AG04450 (cell line): Measurements from ENCODE around the gene PPP3CA. TPM values are rescaled to one million over a fixed set of nuclear protein-coding genes. Genes with fewer than 3 reads are reported as not detected.

Source experiments
- CTCF ChIA-PET: fragments of 300-600, 350-600 bp; formaldehyde crosslinking; extraction: SDS; loops from one replicate; lab custom pipeline; 2022; ENCODE audit warnings: antibody characterized with exemption, inconsistent platforms; lab: Charles Lee
- POLR2A ChIA-PET: fragments of 350-600 bp; formaldehyde crosslinking; extraction: SDS; loops from one replicate; lab custom pipeline; 2021; ENCODE audit warnings: antibody characterized with exemption, inconsistent platforms; lab: Yijun Ruan, JAX
- DNase-seq: peaks from one replicate; pipeline ENCODE4 v3.0.0-alpha.2; 2011; ENCODE audit warnings: low read depth, low spot score
- H3K27ac ChIP-seq: one replicate; pipeline ENCODE4 v1.5.1; 2012; ENCODE audit warnings: low read depth, low read length, control low read depth
- H3K27me3 ChIP-seq: one replicate; pipeline ENCODE4 v1.6.0; 2012; ENCODE audit warnings: low read length; ENCODE audit not compliant: control insufficient read depth, insufficient read depth
- H3K4me3 ChIP-seq: 2 replicates; pipeline ENCODE4 v1.5.1; 2011; ENCODE audit warnings: mild to moderate bottlenecking, low read depth, low read length, control low read depth
- H3K9me3 ChIP-seq: 2 replicates; pipeline ENCODE4 v1.5.1; 2012; ENCODE audit warnings: low read length; ENCODE audit not compliant: control insufficient read depth, insufficient read depth
- CTCF ChIP-seq: IDR thresholded peaks from 2 replicates; pipeline ENCODE4 v1.5.1; 2011; ENCODE audit warnings: low read depth, low read length, control low read depth, inconsistent platforms
- polyA plus RNA-seq: library from polyadenylated mRNA; depleted of rRNA; stranded (reverse); fragments of >200 nt; gene quantifications from 2 replicates; pipeline ENCODE4 v1.2.3, GENCODE V29; 2011

The PPP3CA gene
- polyA plus RNA-seq, 1 experiment = 38.7 TPM

- Histone ChIP-seq H3K9me3 (no peaks in the 10 kb centered on the region), H3K4me3 (no peak overlapping the region)
- POLR2A ChIA-PET = no interaction called here
Observed at GRCh38 chr4:101160792-101161592, 186.3 kb downstream of the PPP3CA start.

GRCh38 chr4:101158507-101158906 lies 188.8 kb downstream of the PPP3CA start:
- DNase-seq = no peak
- Histone ChIP-seq H3K27me3 (no peaks in the 10 kb centered on the region), H3K9me3 (no peaks in the 10 kb centered on the region), H3K4me3 (no peak overlapping the region), H3K27ac (no peak overlapping the region)
- no peak for TF ChIP-seq CTCF
- ChIA-PET CTCF (interaction anchor here (0.5 to 1.4 kb wide), 3 partner anchors 10 to 1292 kb away, joined by 5 to 8 read pairs (median 6); no protein-coding TSS in a partner anchor), POLR2A (no interaction called here)

More at GRCh38 chr4:101160792-101161592, 186.3 kb downstream of the PPP3CA start:
- Histone ChIP-seq H3K27me3 (no peaks in the 10 kb centered on the region), H3K27ac (no peak overlapping the region)
- DNase-seq = no peak
- no peak for TF ChIP-seq CTCF
- CTCF ChIA-PET = interaction anchor here (0.5 kb wide), 1 partner anchor 1270 kb away, joined by 7 read pairs; no protein-coding TSS in a partner anchor

- Histone ChIP-seq H3K9me3 (no peaks in the 10 kb centered on the region), H3K4me3 (no peak overlapping the region), H3K27me3 (no peaks in the 10 kb centered on the region), H3K27ac (no peak overlapping the region)
- no peak for TF ChIP-seq CTCF
- ChIA-PET CTCF (interaction anchor here (0.5 to 1.4 kb wide), 4 partner anchors 11 to 1291 kb away, joined by 3 to 8 read pairs (median 6); no protein-coding TSS in a partner anchor), POLR2A (no interaction called here)
- DNase-seq = no peak
Observed at GRCh38 chr4:101158134-101158482, 189.2 kb downstream of the PPP3CA start.

- Histone ChIP-seq H3K27ac (no peak overlapping the region), H3K27me3 (no peaks in the 10 kb centered on the region), H3K4me3 (no peak overlapping the region), H3K9me3 (no peaks in the 10 kb centered on the region)
- CTCF ChIA-PET = interaction anchor here (0.7 to 1.4 kb wide), 2 partner anchors 189 to 573 kb away, joined by 3 to 5 read pairs; no protein-coding TSS in a partner anchor
- POLR2A ChIA-PET = no interaction called here
- no peak for TF ChIP-seq CTCF
- DNase-seq = no peak
Observed at GRCh38 chr4:101157415-101158133, 189.8 kb downstream of the PPP3CA start.
